Activated T-helper 9 cell treated with anti-CD3 and anti-CD28 coated beads, Interleukin-2, amount 50 U/mL, for 16 hours (primary cell): ENCODE results near the gene VARS2.

Experiments used
- DNase-seq: peaks from one replicate; pipeline ENCODE4 v3.0.0-alpha.2; 2020; ENCODE audit warnings: low read depth

VARS2 gene

DNA sequence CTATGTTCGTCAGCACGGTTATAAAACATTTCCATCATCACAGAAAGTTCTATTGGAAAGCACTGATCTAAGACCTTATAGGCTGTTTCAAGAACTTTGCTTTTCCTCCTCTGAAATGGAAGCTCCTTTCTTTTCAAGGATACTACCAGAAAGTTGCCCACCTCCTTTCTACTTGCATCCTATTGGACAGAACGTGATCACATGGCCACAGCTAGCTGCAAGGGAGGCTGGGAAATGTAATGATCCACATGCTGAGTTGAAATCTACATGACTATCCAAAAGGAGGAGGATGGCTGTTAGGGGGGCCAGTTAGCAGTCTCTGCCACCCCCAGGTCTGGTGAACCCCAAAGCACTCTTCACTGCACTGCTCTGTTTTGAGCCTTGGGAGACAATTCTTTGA lies 14.6 kb downstream of the VARS2 start:
- no peak for DNase-seq

DNA sequence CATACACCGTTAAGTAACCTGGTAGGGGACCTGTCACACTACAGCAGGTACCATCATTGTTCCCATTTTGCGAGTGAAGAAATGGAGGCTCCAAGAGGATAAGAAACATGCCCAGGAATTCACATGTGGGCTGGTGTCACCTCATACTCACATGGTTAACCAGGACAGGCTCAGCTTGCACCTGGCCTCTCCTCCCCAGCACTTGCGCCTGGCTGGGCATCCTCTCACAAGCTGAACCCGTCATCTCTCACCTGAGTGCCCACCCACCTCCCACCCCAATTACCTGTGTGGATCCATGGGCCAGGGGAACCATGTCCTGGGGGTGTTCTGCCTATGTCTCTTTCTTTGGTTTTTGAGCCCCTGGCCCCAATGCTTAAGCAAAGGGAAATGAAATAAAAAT lies 16.5 kb downstream of the VARS2 start:
- no peak for DNase-seq

- DNase-seq: no peak
Measured at GRCh38 chr6:30931272-30931671, 17.2 kb downstream of the VARS2 start.

- no peak for DNase-seq
Measured at GRCh38 chr6:30931969-30932645, 18.1 kb downstream of the VARS2 start, which contains the start of gene SFTA2. TSS of gene SFTA2 (minus strand) at chr6:30932170. CDS start at chr6:30932096, 74 bp downstream.

- DNase-seq: no peak
Measured at GRCh38 chr6:30932665-30933365, 18.8 kb downstream of the VARS2 start.

DNA sequence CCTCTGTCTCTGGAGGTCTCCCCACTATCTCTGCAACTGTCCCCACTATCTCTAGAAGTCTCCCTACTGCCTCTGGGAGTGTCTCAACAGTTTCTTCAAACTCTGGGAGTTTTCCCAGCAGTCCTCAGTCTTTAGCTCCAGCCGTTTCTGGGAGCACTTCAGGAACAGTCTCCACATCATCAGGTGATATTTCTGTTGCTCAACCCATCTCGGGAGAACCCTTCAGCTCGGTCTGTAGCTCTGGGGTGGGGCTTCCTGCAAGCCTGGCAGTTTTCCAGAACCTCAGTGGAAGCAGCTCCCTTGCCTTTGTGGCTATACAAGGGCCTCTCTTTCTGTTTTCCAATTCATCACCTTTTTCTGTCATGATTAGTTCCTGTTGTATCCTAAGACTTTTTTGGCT lies 21.0 kb downstream of the VARS2 start:
- DNase-seq: no peak

- DNase-seq: no peak
Measured at GRCh38 chr6:30937265-30937664, 23.2 kb downstream of the VARS2 start.

DNA sequence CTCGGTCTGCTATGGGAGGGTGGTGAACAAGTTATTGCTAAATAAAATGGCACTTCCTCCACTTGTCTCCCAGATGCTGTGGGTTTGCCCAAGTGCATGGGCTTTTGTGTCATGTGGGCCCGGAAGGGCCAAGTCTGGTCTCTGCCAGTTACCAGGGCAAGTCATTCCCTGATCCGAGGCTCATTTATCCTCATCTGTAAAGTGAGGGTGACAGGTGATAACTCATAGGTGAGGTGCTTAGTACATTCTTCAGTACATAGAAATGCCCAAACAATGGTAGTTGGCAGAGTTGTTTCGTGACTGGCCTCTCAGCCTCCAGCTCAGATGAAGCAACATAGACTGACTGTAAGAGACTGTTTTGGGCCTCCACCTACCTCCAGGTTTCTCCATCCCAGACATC lies 24.7 kb downstream of the VARS2 start:
- no peak for DNase-seq

- no peak for DNase-seq
Measured at GRCh38 chr6:30939473-30939872, 25.4 kb downstream of the VARS2 start.

- DNase-seq: no peak
Measured at GRCh38 chr6:30940361-30940986, 26.4 kb downstream of the VARS2 start, which contains the start of gene MUCL3. TSS of gene MUCL3 (plus strand) at chr6:30940973. CDS start at chr6:30941000, 27 bp downstream.

- DNase-seq: no peak
Measured at GRCh38 chr6:30942338-30943060, 28.5 kb downstream of the VARS2 start.

DNA sequence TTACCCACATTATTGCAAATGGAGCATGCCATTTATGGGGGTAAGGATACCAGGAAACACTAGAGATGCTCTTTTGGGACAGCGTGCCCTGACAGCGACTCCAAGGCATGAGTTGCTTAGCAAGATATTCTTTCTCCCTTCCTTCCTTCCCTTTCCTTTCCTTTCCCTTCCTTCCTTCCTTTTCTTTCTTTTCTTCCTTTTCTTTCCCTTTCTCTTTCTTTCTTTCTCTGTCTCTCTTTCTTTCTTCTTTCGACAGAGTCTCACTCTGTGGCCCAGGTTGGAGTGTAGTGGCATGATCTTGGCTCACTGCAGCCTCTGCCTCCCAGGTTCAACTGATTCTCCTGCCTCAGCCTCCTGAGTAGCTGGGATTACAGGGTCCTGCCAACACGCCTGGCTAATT lies 30.0 kb downstream of the VARS2 start:
- no peak for DNase-seq

- DNase-seq: no peak
Measured at GRCh38 chr6:30945281-30945680, 31.2 kb downstream of the VARS2 start.

DNA sequence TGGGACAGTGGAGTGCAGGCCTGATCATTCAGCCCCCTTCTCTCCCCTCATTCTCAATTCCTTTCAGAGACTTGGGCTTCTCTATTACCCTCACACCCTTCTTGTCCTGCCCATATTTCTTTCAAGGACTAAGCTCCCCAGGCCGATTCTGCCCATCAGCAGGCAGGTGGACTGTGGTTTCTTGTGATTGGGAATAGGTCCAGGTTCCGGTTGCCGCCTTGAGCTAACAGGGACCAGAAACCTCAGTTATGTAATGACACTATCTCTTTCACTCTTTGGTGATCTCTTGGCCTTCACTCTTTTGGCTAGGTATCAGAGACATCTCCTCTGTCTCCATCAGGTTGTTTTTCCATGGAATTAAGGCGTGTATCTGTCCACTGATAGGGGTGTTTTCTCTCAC lies 33.2 kb downstream of the VARS2 start:
- DNase-seq: no peak

- no peak for DNase-seq
Measured at GRCh38 chr6:30948811-30949210, 34.8 kb downstream of the VARS2 start.

- DNase-seq: no peak
Measured at GRCh38 chr6:30951907-30952469, 38.0 kb downstream of the VARS2 start.

- DNase-seq: no peak
Measured at GRCh38 chr6:30954631-30955366, 40.8 kb downstream of the VARS2 start.

- peak; percentile 65 for DNase-seq
Measured at GRCh38 chr6:30955367-30956042, 41.5 kb downstream of the VARS2 start.

- DNase-seq: no peak
Measured at GRCh38 chr6:30957716-30958115, 43.7 kb downstream of the VARS2 start.

DNA sequence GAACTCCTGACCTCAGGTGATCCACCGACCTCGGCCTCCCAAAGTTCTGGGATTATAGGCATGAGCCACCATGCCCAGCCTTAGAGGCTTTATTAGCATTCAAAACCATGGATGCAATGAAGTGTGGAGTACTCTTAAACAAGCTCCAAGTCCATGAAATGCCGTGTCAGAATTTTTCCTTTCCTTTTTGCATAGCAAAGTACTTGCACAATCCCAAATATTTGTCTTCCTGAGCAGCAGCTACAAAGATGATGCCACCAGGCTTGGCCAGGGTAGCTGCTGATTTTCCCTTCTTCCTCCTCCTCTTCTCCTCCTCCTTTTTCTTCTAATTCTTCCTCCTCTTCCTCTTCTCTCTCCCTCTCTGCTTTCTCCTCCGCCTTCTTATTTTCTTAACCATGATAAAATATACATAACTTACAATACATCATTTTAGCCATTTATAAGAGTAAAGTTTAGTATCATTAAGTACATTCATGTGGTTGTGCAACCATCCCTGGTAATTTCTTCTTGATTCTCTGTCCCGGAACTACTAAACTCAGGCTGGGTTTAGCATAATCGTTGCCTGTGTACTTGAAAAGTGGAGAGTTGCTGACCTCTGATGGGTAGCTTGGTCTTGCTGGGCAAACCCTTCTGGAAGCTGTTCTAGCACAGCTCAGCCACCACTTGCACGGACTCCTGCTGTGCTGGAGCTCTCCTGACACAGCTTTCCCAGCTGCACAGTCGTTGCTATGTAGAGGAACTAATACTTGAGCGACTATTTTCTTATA lies 47.1 kb downstream of the VARS2 start:
- DNase-seq: no peak
